NB4 (cell line): Measurements from ENCODE around the gene HERC3.

Experiments used
- DNase-seq: peaks from one replicate; pipeline ENCODE4 v3.0.0; 2010; ENCODE audit warnings: low read depth
- H3K4me3 ChIP-seq: one replicate; pipeline ENCODE4 v1.5.1; 2011; ENCODE audit warnings: mild to moderate bottlenecking, low read depth, low read length, moderate library complexity
- MYC ChIP-seq: IDR thresholded peaks from 2 replicates; pipeline ENCODE4 v1.6.1; 2011; ENCODE audit warnings: low read depth, low read length
- POLR2A ChIP-seq: IDR thresholded peaks from 2 replicates; pipeline ENCODE4 v1.6.1; 2011; ENCODE audit warnings: mild to moderate bottlenecking; ENCODE audit not compliant: insufficient read length; ENCODE audit errors: extremely low read depth
- TF ChIP-seq, protein P1 (sequence below): IDR thresholded peaks from one replicate; pipeline ENCODE4 v1.5.1; 2012; ENCODE audit warnings: low read depth, low read length
- TF ChIP-seq, protein P2 (sequence below): IDR thresholded peaks from 2 replicates; pipeline ENCODE4 v1.6.1; 2011; ENCODE audit warnings: low read depth, low read length

Gene HERC3

GRCh38 chr4:88734403-88734949, 142.2 kb downstream of the HERC3 start:
- DNase-seq = no peak
- TF ChIP-seq, protein P1, sequence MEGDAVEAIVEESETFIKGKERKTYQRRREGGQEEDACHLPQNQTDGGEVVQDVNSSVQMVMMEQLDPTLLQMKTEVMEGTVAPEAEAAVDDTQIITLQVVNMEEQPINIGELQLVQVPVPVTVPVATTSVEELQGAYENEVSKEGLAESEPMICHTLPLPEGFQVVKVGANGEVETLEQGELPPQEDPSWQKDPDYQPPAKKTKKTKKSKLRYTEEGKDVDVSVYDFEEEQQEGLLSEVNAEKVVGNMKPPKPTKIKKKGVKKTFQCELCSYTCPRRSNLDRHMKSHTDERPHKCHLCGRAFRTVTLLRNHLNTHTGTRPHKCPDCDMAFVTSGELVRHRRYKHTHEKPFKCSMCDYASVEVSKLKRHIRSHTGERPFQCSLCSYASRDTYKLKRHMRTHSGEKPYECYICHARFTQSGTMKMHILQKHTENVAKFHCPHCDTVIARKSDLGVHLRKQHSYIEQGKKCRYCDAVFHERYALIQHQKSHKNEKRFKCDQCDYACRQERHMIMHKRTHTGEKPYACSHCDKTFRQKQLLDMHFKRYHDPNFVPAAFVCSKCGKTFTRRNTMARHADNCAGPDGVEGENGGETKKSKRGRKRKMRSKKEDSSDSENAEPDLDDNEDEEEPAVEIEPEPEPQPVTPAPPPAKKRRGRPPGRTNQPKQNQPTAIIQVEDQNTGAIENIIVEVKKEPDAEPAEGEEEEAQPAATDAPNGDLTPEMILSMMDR = no peak
- TF ChIP-seq POLR2A (no peak), MYC (no peak)
- TF ChIP-seq, protein P2, sequence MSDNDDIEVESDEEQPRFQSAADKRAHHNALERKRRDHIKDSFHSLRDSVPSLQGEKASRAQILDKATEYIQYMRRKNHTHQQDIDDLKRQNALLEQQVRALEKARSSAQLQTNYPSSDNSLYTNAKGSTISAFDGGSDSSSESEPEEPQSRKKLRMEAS = no peak
- H3K4me3 ChIP-seq = no peak overlapping the region

- TF ChIP-seq, protein P2 = no peak
- no peak for TF ChIP-seq POLR2A
- TF ChIP-seq, protein P1 = no peak
- no peak for TF ChIP-seq MYC
- no peak overlapping the region for H3K4me3 ChIP-seq
- DNase-seq = no peak
Measured at GRCh38 chr4:88735564-88735963, 143.3 kb downstream of the HERC3 start.

DNA sequence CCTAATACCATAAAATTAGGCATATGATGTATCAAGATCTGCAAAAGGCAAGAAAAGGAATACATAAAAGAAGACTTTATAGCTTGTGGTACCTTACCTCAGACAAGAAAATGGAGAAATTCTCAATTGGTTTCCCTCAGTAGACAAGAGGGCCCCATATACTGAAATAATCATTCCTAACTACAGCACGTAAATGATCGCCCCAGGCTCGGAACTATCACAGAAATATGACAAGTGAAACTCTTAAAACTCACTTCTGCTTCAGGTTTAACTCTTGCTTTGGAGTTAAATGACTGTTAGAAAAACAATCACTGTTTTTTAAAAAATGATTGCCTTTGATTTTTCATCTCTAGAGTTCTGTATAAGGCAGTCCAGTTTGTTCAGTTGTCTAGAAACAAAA, 144.0 kb downstream of the HERC3 start:
- TF ChIP-seq, protein P1 = no peak
- TF ChIP-seq MYC (no peak), POLR2A (no peak)
- TF ChIP-seq, protein P2 = no peak
- DNase-seq = no peak
- H3K4me3 ChIP-seq = no peak overlapping the region

DNA sequence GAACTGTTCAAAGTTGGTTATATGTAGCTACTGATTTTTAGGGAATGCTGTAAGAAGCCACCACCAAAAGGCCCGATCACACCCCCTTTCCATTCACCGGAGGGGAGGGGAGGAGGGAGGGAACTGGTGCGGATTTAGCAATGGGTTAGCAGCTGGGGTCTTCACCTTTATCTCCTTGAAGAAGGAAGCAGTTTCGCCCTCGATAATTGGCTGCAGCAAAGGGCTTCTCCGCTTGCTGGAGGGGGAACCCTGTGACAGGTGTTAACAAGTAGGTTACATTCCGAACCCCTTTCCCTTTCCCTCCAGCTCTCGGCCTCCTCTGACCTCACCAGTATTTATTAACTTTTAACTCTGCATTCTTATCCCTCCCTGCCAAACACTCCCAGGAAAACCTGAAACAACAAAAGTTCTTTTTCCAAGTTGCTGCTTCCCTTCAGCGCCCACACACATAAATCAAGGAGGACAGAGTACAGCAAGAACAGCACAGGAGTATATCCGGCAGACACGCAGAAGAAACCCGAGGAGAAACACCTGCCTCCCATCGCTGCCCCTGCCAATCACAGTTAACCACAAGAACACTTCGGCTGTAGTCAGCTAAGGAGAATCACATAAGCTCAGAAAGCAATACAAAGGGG, 145.1 kb downstream of the HERC3 start:
- TF ChIP-seq POLR2A = no peak
- TF ChIP-seq, protein P2 = no peak
- no peak for TF ChIP-seq MYC
- TF ChIP-seq, protein P1 = no peak
- no peak overlapping the region for H3K4me3 ChIP-seq
- no peak for DNase-seq

DNA sequence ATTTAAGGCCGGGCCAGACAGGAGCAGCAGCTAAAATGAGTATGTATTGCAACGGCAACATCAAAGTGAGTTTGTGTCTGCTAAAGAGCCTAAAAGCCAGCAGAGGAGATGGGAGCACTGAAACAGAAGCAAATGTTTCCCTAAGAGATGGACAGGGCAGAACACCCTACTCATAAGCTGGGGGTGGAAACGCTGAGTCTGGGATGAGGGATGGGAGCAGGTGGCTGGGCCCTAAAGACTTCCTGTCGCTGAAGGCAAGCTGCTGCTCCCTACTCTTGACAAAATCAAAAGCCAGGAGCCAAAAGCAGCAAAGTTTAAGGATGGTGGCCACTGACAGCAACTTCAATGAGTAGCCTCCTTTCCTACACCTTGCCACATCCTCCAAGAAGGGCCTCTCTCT, 145.9 kb downstream of the HERC3 start:
- TF ChIP-seq MYC = no peak
- TF ChIP-seq POLR2A = no peak
- TF ChIP-seq, protein P1 = no peak
- TF ChIP-seq, protein P2 = no peak
- no peak for DNase-seq
- no peak overlapping the region for H3K4me3 ChIP-seq

- no peak overlapping the region for H3K4me3 ChIP-seq
- TF ChIP-seq, protein P2 = no peak
- TF ChIP-seq, protein P1 = no peak
- TF ChIP-seq POLR2A = no peak
- no peak for TF ChIP-seq MYC
- DNase-seq = peak; percentile 7
Measured at GRCh38 chr4:88742561-88742960, 150.3 kb downstream of the HERC3 start.
